Adipocyte (in vitro differentiated cells): ENCODE data around the gene UBE2E3.

Experiments
- DNase-seq: peaks from one replicate; pipeline ENCODE4 v3.0.0-alpha.2; 2015; ENCODE audit warnings: low read depth
- H3K27me3 ChIP-seq: replicated peaks from 2 replicates; pipeline ENCODE4 v1.7.0; 2013; ENCODE audit warnings: mild to moderate bottlenecking, low read length, moderate library complexity; ENCODE audit not compliant: control insufficient read depth, insufficient read depth
- H3K36me3 ChIP-seq: 2 replicates; pipeline ENCODE4 v1.7.0; 2013; ENCODE audit warnings: low read length, mild to moderate bottlenecking, moderate library complexity; ENCODE audit not compliant: control insufficient read depth, insufficient read depth, severe bottlenecking
- H3K4me1 ChIP-seq: 2 replicates; pipeline ENCODE4 v1.7.0; 2013; ENCODE audit warnings: mild to moderate bottlenecking, low read length, moderate library complexity; ENCODE audit not compliant: control insufficient read depth, insufficient read depth
- H3K4me3 ChIP-seq: 2 replicates; pipeline ENCODE4 v1.7.0; 2013; ENCODE audit warnings: mild to moderate bottlenecking, low read length, moderate library complexity
- H3K9ac ChIP-seq: 2 replicates; pipeline ENCODE4 v1.7.0; 2013; ENCODE audit warnings: mild to moderate bottlenecking, low read length, moderate library complexity
- H3K9me3 ChIP-seq: 2 replicates; pipeline ENCODE4 v1.7.0; 2013; ENCODE audit warnings: mild to moderate bottlenecking, low read length, moderate library complexity; ENCODE audit not compliant: control insufficient read depth

UBE2E3 gene

GRCh38 chr2:180978903-180979748 lies 1.3 kb upstream of the UBE2E3 start:
- Histone ChIP-seq H3K9ac (peak overlapping the region; percentile 76), H3K27me3 (no peaks in the 10 kb centered on the region), H3K4me1 (peaks cover 21% of the 10 kb centered on the region), H3K9me3 (no peaks in the 10 kb centered on the region), H3K36me3 (peaks cover 10% of the 10 kb centered on the region), H3K4me3 (peak overlapping the region; percentile 76)
- DNase-seq: peak; percentile 73

GRCh38 chr2:180979749-180980105 lies 678 bp upstream of the UBE2E3 start:
- no peak for DNase-seq
- peaks cover 27% of the 10 kb centered on the region for H3K4me1 ChIP-seq
- no peaks in the 10 kb centered on the region for H3K27me3 ChIP-seq
- peaks cover 11% of the 10 kb centered on the region for H3K36me3 ChIP-seq
- peak overlapping the region; percentile 76 for H3K4me3 ChIP-seq
- no peaks in the 10 kb centered on the region for H3K9me3 ChIP-seq
- H3K9ac ChIP-seq: peak overlapping the region; percentile 76

DNA sequence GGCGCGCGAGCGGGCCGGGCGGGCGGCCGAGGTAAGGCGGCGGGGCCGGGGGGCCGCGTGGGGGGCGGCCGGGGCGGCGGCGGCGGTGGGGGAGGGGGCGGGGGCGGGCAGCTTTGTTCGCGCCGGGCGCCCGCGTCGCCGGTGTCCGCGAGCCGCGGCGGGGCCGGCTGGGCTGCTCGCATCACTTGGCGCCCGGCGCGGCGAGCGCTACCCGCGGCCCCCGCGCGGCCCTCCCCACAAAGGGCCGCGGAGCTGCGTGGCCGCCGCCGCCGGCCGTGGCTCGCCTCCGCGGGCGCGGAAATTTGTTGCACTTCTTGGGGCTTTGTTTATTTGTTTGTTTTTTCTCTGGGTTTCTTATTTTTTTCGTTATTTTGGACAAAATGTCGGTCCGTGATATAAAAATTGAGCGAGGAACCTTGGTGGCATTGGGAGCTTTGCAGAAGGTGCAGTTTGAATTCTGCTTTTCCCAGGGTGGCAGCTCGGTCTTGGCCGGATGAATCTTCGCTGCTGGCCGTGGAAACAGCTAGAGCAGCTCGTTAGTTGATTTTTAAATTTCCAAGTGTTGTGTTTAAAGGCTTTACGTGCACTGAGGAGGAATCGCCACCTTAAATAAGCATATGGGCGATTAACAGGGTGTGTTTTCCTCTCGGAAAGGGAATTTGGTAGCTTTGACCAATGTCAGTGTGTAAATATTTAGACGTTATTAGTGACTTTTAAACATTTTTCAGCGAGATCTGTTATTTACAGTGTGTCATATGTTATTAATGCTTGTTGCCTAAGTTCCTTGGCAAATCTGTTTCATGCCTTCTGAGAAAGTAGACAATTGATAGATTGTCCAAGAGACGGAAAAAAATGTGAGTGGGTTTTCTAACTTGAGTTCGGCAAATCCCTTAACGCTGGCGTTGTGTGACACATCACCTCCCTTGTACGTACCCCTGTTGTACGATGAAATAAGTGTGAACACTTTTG lies 822 bp downstream of the UBE2E3 start:
- Histone ChIP-seq H3K9ac (peak overlapping the region; percentile 90), H3K4me3 (peak overlapping the region; percentile 86), H3K36me3 (peaks cover 14% of the 10 kb centered on the region), H3K27me3 (no peaks in the 10 kb centered on the region), H3K9me3 (no peaks in the 10 kb centered on the region), H3K4me1 (peaks cover 27% of the 10 kb centered on the region)
- peak; percentile 79 for DNase-seq

DNA sequence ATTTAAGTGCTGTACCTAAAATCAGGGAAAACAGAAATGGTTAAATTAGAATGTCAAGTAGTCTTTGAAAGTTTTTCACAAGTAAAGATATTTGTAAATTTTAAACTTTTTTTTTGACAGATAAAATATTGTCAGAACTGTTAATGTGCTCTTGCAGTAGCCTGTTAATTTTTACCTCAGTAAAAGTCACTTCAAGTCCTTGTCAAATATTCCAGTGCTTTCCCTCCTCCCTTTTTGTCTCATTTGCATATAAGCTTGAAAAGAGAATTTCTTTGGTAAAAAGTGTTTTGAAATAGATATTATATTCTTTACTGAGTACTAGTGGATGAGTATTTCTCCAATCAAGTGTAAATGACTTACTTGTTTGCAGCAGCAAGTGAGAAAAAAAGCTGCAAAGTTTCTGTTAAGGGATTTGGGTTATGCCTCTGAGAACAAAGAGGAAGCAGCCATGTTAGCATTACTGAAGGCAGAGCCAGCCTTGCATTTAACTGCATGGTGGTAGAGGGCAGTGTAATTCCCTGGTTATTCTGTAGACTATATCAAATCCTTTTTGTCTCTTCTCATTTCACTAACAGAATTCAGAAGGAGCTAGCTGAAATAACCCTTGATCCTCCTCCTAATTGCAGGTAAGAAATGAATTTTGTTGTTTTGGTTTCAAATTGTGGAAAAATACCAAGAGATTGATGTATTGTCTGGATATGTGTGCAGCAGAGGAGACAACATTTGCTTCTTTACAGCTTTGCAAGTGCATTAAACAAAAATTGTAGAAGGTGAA lies 3.2 kb downstream of the UBE2E3 start:
- H3K27me3 ChIP-seq: no peaks in the 10 kb centered on the region
- H3K9me3 ChIP-seq: no peaks in the 10 kb centered on the region
- DNase-seq: peak; percentile 80
- peak overlapping the region; percentile 59 for H3K9ac ChIP-seq
- H3K4me1 ChIP-seq: peaks cover 27% of the 10 kb centered on the region
- peak overlapping the region; percentile 86 for H3K4me3 ChIP-seq
- H3K36me3 ChIP-seq: peaks cover 17% of the 10 kb centered on the region

- Histone ChIP-seq H3K4me3 (no peak overlapping the region), H3K4me1 (peaks cover 27% of the 10 kb centered on the region), H3K9me3 (no peaks in the 10 kb centered on the region), H3K9ac (no peak overlapping the region), H3K36me3 (peaks cover 31% of the 10 kb centered on the region), H3K27me3 (no peaks in the 10 kb centered on the region)
- DNase-seq: no peak
These were observed 5.5 kb downstream of the UBE2E3 start for GRCh38 chr2:180985771-180986395.

DNA sequence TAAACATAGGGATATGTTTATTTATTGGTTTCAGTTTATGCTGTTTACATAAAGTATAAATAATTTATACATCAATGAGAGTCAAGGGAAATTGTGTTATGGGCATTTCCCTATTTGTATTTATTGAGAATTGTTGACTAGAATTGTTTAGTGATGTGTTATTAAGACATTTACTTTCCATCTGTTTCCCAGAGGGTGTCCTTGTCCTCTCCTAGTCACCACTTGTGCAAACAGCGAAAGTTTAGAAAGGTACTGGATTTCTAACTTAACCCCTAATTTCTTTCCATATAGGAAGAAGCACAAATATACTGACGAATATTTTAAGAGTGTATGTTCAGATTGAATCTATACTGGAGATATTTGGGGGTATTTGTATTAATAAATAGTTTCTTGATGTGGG lies 6.7 kb downstream of the UBE2E3 start:
- Histone ChIP-seq H3K9me3 (no peaks in the 10 kb centered on the region), H3K9ac (no peak overlapping the region), H3K36me3 (peaks cover 39% of the 10 kb centered on the region), H3K4me3 (no peak overlapping the region), H3K27me3 (no peaks in the 10 kb centered on the region), H3K4me1 (peaks cover 25% of the 10 kb centered on the region)
- DNase-seq: no peak

DNA sequence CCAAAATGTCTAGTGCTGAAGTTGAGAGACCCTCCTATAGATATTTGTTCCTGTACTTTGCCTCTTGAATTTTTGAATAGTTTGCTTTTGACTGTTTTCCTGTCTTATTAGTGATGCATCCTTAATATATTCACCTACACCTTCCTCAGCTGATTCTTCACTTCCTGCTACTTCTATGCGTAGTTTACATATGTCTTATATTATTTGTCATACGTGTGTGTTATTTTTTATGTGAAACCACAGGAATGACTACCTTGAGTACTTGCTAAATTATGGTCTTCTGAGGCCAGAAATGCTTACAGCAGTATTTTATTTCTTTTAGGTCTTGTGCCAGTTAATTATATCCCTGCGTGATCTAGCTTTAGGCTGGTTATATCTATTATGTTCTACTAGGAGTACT lies 9.9 kb downstream of the UBE2E3 start:
- Histone ChIP-seq H3K36me3 (peaks cover 34% of the 10 kb centered on the region), H3K4me3 (no peak overlapping the region), H3K9ac (no peak overlapping the region), H3K27me3 (no peaks in the 10 kb centered on the region), H3K4me1 (no peaks in the 10 kb centered on the region), H3K9me3 (no peaks in the 10 kb centered on the region)
- DNase-seq: no peak

GRCh38 chr2:180990794-180991193 lies 10.4 kb downstream of the UBE2E3 start:
- Histone ChIP-seq H3K36me3 (peaks cover 34% of the 10 kb centered on the region), H3K27me3 (no peaks in the 10 kb centered on the region), H3K9me3 (no peaks in the 10 kb centered on the region), H3K4me1 (no peaks in the 10 kb centered on the region), H3K4me3 (no peak overlapping the region), H3K9ac (no peak overlapping the region)
- DNase-seq: no peak

DNA sequence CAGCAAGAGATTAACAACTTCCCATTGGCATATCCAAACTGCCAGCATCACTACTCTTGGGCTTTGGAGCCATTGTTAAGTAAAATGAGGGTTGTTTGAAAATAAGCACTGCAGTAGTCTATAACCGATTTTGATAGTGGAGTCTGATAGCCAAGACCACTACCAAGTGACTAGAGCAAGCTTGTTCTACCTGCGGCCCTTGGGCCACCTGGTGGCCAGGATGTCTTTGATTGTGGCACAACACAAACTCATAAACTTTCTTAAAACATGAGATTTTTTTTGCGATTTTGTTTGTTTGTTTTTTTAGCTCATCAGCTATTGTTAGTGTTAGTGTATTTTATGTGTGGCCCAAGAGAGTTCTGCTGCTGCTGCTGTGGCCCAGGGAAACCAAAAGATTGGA lies 11.0 kb downstream of the UBE2E3 start:
- Histone ChIP-seq H3K4me3 (no peak overlapping the region), H3K4me1 (no peaks in the 10 kb centered on the region), H3K27me3 (no peaks in the 10 kb centered on the region), H3K9me3 (no peaks in the 10 kb centered on the region), H3K36me3 (peaks cover 34% of the 10 kb centered on the region), H3K9ac (no peak overlapping the region)
- DNase-seq: no peak

DNA sequence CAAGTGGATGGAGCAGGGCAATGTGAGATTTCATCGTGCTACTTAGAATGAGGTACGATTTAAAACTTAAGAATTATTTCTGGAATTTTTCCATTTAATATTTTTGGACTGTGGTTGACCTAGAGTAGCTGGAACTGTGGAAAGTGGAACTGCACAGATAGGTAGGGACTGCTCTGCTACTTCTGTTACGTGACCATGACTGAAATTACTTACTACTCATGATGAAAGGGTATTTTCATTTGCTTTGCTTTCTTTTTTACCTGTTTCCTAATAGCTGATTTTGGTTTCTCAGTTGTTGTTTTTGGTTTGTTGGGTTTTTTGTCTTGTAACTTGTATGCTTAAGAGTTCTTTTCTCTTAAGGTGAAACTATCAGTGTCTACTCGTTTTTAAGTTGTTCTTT lies 11.4 kb downstream of the UBE2E3 start:
- no peaks in the 10 kb centered on the region for H3K4me1 ChIP-seq

More for the DNA sequence above, 11.4 kb downstream of the UBE2E3 start:
- H3K4me3 ChIP-seq: no peak overlapping the region
- no peaks in the 10 kb centered on the region for H3K27me3 ChIP-seq
- H3K9ac ChIP-seq: no peak overlapping the region
- peaks cover 34% of the 10 kb centered on the region for H3K36me3 ChIP-seq
- no peak for DNase-seq
- H3K9me3 ChIP-seq: no peaks in the 10 kb centered on the region
